ENCODE measurements around the gene MAST4. TPM values are rescaled to one million over a fixed set of nuclear protein-coding genes. Genes with fewer than 3 reads are reported as not detected.

Gene MAST4
- total and polyA plus RNA-seq, 2 of the 8 experiments (the other 6 are each of a cell fraction or from before 2014, with no cell fraction given): 1.5 to 2.6 TPM

DNA sequence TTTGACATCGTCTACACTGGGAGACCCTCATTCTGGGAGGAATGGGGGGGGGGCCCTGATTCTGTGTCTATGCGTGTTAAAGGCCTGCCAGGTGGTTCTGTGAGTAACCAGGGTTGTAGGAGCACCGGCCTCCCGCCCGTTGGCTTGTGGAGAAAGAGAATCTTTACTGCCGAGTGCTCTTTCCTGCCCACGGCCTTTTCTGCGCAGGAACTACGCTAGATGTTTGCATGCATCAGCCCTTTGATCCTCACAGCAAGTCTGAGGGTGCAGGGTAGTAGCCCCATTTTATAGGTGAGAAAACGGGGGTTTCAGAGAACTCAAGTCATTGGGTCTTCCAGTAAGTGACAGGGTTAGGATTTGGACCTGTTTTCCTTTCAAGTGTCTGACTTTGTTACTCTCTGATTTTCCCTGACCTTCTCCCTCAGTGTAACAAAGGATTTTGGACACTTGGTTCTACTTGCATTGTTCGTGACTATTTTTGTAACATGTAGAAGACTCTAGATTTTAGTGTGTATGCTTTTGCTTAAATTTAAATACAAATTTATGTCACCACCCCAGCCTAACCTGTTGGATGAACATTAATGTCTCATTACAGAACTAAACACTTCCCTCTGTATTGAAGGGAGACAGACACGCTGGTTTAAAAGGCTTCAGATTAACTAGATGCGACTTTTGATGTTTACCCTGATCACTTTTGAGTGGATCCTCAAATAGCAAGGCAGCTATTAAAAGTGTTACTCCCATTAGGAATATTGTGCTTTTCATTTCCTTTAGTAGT lies 22.0 kb downstream of the MAST4 start (continued):
- TF ChIP-seq, protein P1, sequence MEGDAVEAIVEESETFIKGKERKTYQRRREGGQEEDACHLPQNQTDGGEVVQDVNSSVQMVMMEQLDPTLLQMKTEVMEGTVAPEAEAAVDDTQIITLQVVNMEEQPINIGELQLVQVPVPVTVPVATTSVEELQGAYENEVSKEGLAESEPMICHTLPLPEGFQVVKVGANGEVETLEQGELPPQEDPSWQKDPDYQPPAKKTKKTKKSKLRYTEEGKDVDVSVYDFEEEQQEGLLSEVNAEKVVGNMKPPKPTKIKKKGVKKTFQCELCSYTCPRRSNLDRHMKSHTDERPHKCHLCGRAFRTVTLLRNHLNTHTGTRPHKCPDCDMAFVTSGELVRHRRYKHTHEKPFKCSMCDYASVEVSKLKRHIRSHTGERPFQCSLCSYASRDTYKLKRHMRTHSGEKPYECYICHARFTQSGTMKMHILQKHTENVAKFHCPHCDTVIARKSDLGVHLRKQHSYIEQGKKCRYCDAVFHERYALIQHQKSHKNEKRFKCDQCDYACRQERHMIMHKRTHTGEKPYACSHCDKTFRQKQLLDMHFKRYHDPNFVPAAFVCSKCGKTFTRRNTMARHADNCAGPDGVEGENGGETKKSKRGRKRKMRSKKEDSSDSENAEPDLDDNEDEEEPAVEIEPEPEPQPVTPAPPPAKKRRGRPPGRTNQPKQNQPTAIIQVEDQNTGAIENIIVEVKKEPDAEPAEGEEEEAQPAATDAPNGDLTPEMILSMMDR (IDR thresholded peaks at IDR 0.05; ENCODE audit: control extremely low read depth in 1 of 3, insufficient read depth in 1 of 3, low read depth in 1 of 3, low read length in 3 of 3): no peak
- TF ChIP-seq HDAC2 (IDR thresholded peaks at IDR 0.05; ENCODE audit: borderline replicate concordance in 1 of 2, low read depth in 2 of 2, low read length in 2 of 2) (no peak), PHF8 (conservative IDR thresholded peaks at IDR 0.05; ENCODE audit: low read depth, low read length) (no peak), TCF12 (IDR thresholded peaks at IDR 0.05; ENCODE audit: low read depth, low read length) (no peak)
- TF ChIP-seq, protein P2, sequence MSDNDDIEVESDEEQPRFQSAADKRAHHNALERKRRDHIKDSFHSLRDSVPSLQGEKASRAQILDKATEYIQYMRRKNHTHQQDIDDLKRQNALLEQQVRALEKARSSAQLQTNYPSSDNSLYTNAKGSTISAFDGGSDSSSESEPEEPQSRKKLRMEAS (IDR thresholded peaks at IDR 0.05): no peak

Data from H1 (cell line).